Stimulated activated naive B cell treated with anti-CD40 and anti-IgM and Interleukin-4, amounts not matched to agents 10 μg/mL and 1 μg/mL and 100 μg/mL, for 72 hours (primary cell): ENCODE results near the gene KDELR1.
"Not testable (repeated sequence)": the region's sequence is repeated elsewhere in the genome, so short reads cannot be mapped to it uniquely, and the experiment has no call there.

Experiments
- ATAC-seq, 2 donors: fragments of 150-1000 bp; cut with Tn5 transposase; replicated peaks; 2 replicates each; pipeline ENCODE4 v1.10.0; 2021; ENCODE audit warnings: moderate library complexity in 1 of 2
- DNase-seq: peaks from one replicate; pipeline ENCODE4 v3.0.0; 2021
- H3K27ac Mint-ChIP-seq: one replicate; pipeline ENCODE4 v1.8.0; 2022; ENCODE audit warnings: mild to moderate bottlenecking, mixed read lengths
- H3K27me3 Mint-ChIP-seq, 2 donors: one replicate each; pipeline ENCODE4 v1.8.0; 2022; ENCODE audit warnings: mixed read lengths in 2 of 2
- H3K36me3 Mint-ChIP-seq, 2 donors: one replicate each; pipeline ENCODE4 v1.8.0; 2022; ENCODE audit warnings: mixed read lengths in 2 of 2, mild to moderate bottlenecking in 1 of 2
- H3K4me1 Mint-ChIP-seq, 2 donors: one replicate each; pipeline ENCODE4 v1.8.0; 2022; ENCODE audit warnings: mixed read lengths in 2 of 2, mild to moderate bottlenecking in 1 of 2
- H3K4me3 Mint-ChIP-seq, 2 donors: one replicate each; pipeline ENCODE4 v1.8.0; 2022; ENCODE audit warnings: mild to moderate bottlenecking in 2 of 2, mixed read lengths in 2 of 2, moderate library complexity in 1 of 2
- H3K9me3 Mint-ChIP-seq, 2 donors: one replicate each; pipeline ENCODE4 v1.8.0; 2022; ENCODE audit warnings: mixed read lengths in 2 of 2, mild to moderate bottlenecking in 1 of 2

The KDELR1 gene

DNA sequence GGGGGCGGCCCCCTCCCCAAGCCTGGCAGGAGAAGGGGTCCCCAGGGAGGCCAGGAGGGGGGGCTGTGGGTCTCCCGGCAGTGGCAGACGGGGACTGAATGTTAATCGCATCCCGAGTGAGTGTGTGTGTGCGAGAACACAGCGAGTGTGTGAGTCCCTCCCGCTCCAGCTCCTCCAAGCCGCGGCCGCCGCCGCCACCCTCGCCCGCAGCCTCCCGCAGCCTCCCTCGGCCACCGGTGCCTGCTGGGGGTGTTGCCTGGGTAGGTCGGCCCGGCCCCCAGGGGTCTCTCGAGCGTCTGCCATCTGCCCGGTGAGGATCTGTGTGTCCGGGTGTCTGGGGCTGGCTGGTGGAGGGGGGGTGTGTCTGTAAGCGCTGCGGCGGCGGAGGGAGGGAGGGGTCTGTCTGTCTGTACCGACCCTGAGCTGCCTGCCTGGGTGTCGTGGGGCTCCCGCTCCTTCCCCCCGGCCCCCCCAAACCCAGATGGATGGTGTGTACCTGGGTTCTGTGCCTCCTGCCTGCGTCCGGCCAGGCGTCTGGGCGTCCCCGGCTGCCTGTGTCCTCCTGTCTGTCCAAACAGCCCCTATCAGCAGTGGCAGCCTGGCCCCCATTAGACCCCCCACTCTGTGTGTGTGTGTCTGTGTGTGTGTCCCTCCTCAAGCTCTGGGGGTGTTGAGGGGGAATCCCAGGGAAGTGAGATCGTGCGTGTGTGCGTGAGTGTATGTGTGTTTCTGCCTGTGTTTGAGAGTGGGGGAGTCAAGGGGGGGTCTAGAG is 2.4 kb upstream of the KDELR1 start, which contains the start of gene GRIN2D:
Gene GRIN2D (plus strand): TSS at position 110 of the 772 bp plus-strand sequence. CDS start 4,725 bp downstream, outside the sequence.
- Mint-ChIP-seq H3K4me3 (peak within 1 kb of the TSS; percentile 65 to 99), H3K27ac (peak within 1 kb of the TSS; percentile 59), H3K36me3 (peaks cover 5 to 8% of the 10 kb centered on the region in 2 donors), H3K4me1 (peaks cover 44 to 64% of the 10 kb centered on the region in 2 donors), H3K27me3 (peaks cover 46 to 47% of the 10 kb centered on the region in 2 donors), H3K9me3 (peaks cover 0 to under 1% of the 10 kb centered on the region in 2 donors)
- ATAC-seq (no peak), DNase-seq (no peak)

DNA sequence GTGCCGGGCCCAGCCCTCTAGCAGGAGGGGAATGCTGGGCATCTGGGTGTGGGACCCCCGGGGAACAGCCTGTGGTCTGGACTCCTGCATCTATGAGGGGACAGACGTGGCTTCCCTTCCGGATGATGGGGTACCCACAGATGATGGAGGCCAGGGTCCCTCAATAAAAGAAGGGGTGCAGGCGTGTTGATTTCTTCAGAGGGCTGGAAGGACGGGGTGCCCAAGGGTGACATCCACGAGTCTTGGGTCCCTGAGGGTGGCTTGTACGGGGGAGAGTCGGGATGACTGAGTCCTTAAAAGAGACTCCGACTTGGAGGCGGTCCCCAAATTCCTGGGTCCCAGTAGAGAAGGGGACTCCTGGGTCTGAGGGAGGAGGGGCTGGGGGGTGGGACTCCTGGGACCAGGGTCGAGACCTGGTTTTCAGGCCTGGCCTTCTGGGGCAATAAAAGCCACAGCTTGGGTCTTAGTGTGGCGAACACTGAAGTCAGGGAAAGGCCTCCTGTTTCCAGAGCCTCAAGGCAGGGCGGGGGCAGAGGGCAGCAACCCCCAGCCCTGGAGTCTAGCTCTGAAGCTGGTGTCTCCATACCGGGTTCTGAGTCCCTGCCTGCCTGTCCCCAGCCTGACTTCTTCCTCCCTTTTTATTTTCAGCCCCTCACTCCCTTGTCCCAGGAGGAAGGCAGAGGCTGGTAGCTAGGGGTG is 1.7 kb upstream of the KDELR1 start:
- peaks cover 43 to 44% of the 10 kb centered on the region in 2 donors for H3K27me3 Mint-ChIP-seq
- H3K4me3 Mint-ChIP-seq = peak overlapping the region; percentile 37 to 78
- DNase-seq (no peak), ATAC-seq (no peak)
- peaks cover 43 to 65% of the 10 kb centered on the region in 2 donors for H3K4me1 Mint-ChIP-seq
- H3K9me3 Mint-ChIP-seq = no peaks in the 10 kb centered on the region
- no peak overlapping the region for H3K27ac Mint-ChIP-seq
- H3K36me3 Mint-ChIP-seq = peaks cover 11 to 16% of the 10 kb centered on the region in 2 donors

DNA sequence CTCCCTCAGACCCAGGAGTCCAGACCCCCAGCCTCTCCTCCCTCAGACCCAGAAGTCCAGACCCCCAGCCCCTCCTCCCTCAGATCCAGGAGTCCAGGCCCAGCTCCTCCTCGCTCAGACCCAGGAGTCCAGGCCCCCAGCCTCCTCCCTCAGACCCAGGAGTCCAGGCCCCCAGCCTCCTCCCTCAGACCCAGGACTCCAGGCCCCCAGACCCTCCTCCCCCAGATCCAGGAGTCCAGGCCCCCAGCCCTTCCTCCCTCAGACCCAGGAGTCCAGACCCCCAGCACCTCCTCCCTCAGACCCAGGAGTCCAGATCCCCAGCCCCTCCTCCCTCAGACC is 624 bp upstream of the KDELR1 start:
- not testable (repeated sequence) for DNase-seq, ATAC-seq, H3K9me3 Mint-ChIP-seq
- H3K4me3 Mint-ChIP-seq = peak overlapping the region; percentile 93 to 99
- H3K27me3 Mint-ChIP-seq = peaks cover 33% of the 10 kb centered on the region in 2 donors
- peaks cover 33 to 55% of the 10 kb centered on the region in 2 donors for H3K4me1 Mint-ChIP-seq
- H3K27ac Mint-ChIP-seq = peak overlapping the region; percentile 94
- H3K36me3 Mint-ChIP-seq = peaks cover 10 to 16% of the 10 kb centered on the region in 2 donors

DNA sequence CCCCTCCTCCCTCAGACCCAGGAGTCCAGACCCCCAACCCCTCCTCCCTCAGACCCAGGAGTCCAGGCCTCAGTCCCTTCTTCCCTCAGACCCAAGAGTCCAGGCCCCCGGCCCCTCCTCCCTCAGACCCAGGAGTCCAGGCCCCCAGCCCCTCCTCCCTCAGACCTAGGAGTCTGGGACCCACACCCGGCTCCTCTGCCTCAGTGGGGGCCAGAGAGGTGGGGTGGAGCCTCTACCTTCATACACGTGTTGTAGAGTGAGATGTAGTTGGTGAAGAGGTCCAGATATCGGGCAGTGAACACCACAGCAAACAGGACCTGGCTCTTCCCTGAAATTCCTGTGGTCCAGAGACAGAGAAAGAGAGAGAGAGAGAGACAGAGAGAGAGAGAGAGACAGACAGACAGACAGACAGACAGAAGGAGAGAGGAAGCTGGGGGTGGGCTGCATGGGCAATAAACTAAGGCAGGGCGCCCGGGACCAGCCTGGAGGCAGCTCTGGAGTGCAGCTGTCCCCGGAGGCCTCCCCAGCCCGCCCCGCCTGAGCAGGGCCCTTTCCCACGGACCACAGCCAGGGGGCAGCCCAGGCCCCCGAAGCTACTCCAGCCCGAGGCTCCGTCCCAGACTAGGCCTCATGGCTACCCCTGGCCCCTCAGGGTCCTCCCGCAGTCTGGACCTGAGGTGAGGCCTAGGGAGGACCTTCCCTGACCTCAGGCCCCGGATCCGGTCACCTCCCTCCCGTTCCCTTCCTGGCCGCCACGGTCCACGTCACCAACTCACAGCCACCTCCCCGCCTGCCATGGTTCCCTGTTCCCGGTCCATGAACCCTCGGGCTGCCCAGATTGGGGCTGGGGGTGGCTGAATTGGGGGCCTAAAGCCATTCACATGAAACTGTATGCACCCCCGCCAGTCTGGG is 907 bp downstream of the KDELR1 start:
- peak overlapping the region; percentile 93 to 99 for H3K4me3 Mint-ChIP-seq
- H3K27me3 Mint-ChIP-seq = peaks cover 19 to 21% of the 10 kb centered on the region in 2 donors
- H3K27ac Mint-ChIP-seq = peak overlapping the region; percentile 94
- peaks cover 26 to 45% of the 10 kb centered on the region in 2 donors for H3K4me1 Mint-ChIP-seq
- no peak for DNase-seq
- peak; percentile 71 to 74 for ATAC-seq
- peaks cover 15 to 21% of the 10 kb centered on the region in 2 donors for H3K36me3 Mint-ChIP-seq
- no peaks in the 10 kb centered on the region for H3K9me3 Mint-ChIP-seq

DNA sequence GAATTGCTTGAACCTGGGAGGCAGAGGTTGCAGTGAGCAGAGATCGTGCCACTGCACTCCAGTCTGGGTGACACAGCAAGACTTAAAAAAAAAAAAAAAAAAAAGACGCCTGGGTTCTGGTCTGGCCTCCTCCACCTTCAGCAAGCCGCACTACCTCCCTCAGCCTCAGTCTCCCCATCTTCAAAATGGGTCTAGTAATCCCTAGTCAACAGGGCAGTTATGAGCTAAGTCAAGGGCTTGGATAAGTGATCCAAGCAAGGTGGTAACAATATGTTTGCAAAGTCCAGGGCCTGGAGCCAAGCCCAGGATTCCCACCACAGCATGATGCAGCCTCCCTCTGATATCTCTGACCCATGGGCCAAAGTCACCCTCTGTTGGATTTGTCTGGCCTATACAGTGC is 4.4 kb downstream of the KDELR1 start:
- DNase-seq = no peak
- Mint-ChIP-seq H3K4me1 (peaks cover 8 to 23% of the 10 kb centered on the region in 2 donors), H3K27me3 (no peaks in the 10 kb centered on the region), H3K36me3 (peaks cover 26 to 46% of the 10 kb centered on the region in 2 donors), H3K4me3 (no peak overlapping the region), H3K27ac (no peak overlapping the region), H3K9me3 (no peaks in the 10 kb centered on the region)
- ATAC-seq = no peak

DNA sequence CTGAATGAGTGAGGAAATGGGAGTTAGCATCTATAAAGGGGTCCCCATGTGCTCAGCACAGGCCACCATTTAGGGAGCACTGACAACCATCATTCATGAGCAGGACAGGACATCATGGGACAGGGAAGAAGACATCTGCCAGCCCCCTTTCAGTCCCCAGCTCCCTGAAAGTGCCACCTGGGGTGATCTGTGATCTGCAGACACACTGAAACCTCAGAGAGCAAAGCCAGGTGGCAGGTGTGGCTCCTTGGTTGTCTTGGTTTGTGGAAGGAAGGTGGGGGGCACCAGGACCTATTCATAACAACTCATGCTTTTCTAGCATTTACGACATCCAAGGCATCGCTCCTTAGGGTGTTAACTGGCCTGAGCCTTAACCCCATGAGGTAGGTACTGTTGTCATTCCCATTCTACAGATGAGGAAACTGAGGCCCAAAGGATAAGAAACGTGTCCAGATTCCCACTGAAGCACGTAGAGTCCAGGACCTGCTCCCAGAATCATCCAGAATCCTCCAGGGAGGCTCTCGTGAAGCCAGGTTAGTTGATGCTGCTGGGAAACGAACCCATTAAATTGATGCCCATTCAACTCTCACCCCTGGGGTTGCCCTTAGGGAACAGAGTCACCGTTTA is 5.8 kb downstream of the KDELR1 start:
- H3K9me3 Mint-ChIP-seq = no peaks in the 10 kb centered on the region
- peaks cover 2 to 17% of the 10 kb centered on the region in 2 donors for H3K4me1 Mint-ChIP-seq

DNA sequence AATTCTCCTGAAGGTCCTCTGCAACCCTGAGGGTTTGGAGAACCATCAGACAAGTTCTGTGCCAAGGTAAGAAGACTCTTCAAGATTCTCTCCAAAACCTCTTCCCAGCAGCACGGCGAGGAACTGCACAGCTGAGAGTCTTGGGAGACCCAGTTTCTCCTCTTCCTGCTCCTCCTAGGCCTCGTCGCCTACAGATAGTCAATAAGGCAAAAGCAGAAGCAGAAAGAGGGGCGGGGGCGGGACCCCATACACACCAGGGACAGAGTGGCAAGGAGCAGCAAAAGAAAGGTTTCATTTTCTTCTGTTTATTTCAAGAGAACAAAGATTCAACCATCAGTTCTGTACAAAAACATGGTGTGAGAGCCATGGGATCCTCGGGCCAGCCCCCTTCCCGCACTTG is 9.1 kb downstream of the KDELR1 start:
- no peak for ATAC-seq
- Mint-ChIP-seq H3K9me3 (no peaks in the 10 kb centered on the region), H3K27ac (peak overlapping the region; percentile 25), H3K4me1 (peaks cover 0 to 4% of the 10 kb centered on the region in 2 donors), H3K36me3 (peaks cover 20 to 38% of the 10 kb centered on the region in 2 donors), H3K27me3 (no peaks in the 10 kb centered on the region), H3K4me3 (no peak overlapping the region)
- no peak for DNase-seq

More for the DNA sequence above, 5.8 kb downstream of the KDELR1 start:
- Mint-ChIP-seq H3K36me3 (peaks cover 28 to 52% of the 10 kb centered on the region in 2 donors), H3K4me3 (no peak overlapping the region), H3K27ac (no peak overlapping the region), H3K27me3 (no peaks in the 10 kb centered on the region)
- no peak for ATAC-seq
- no peak for DNase-seq

DNA sequence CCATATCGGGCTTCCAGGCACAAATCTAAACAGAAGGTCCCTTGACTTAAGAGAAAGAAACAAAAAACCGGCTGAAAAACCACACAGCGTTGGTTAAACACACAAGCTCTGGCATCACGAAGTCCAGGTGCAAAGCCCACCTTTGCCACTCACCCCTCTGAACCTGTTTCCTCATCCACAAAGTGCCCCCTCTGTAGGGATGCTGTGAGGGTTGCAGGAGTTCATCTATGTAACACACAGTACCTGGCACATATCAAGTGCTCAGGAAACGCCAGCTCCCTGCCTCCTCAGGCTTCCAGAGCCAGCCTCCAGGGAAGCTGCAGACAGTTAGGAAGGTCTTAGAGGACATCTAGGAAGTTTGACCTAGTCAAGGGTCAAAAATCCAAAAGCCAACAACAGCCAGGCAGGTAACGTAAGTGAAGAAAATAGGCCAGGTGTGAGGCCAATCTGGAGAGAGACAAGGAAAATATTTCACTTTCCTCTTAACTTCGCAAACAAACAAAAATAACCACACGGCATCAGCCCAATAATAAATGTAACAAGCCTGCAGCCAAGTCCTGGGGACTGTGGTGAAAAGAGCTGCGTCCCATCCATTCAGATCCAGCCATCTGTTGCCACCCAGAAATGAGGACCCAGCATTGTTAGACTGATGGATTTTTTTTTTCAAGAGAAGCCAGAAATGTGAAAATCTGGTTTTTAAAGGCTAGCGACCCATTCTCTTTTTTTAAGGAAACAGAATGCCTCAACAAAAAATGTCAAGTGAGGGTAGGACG is 10.0 kb downstream of the KDELR1 start:
- ATAC-seq = no peak
- no peak for DNase-seq
- no peak overlapping the region for H3K4me3 Mint-ChIP-seq
- peaks cover 20 to 34% of the 10 kb centered on the region in 2 donors for H3K36me3 Mint-ChIP-seq
- H3K27me3 Mint-ChIP-seq = no peaks in the 10 kb centered on the region
- H3K4me1 Mint-ChIP-seq = peaks cover 0 to 4% of the 10 kb centered on the region in 2 donors
- no peaks in the 10 kb centered on the region for H3K9me3 Mint-ChIP-seq
- H3K27ac Mint-ChIP-seq = no peak overlapping the region

DNA sequence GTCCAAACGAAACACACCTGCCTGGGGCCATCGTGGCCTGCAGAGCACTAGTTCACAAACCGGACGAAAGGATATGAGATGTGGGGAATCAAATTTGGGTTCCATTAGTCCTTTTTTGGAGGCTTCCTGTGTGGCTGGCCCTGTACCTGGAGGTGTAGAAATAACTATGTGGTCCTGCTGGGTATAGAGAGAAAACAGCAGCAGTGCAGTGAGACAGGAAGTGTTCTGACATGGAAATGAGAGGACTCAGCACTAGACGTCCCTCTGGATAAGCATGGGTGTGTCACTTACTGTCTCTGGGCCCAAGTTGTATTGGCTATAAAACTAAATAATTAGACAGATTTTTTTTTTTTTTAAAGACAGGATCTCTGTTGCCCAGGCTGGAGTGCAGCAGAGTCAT is 12.3 kb downstream of the KDELR1 start:
- no peak overlapping the region for H3K4me3 Mint-ChIP-seq
- DNase-seq (no peak), ATAC-seq (no peak)
- peaks cover 0 to 4% of the 10 kb centered on the region in 2 donors for H3K4me1 Mint-ChIP-seq
- no peak overlapping the region for H3K27ac Mint-ChIP-seq
- H3K36me3 Mint-ChIP-seq = peaks cover 9 to 21% of the 10 kb centered on the region in 2 donors
- H3K27me3 Mint-ChIP-seq = no peaks in the 10 kb centered on the region
- no peaks in the 10 kb centered on the region for H3K9me3 Mint-ChIP-seq

DNA sequence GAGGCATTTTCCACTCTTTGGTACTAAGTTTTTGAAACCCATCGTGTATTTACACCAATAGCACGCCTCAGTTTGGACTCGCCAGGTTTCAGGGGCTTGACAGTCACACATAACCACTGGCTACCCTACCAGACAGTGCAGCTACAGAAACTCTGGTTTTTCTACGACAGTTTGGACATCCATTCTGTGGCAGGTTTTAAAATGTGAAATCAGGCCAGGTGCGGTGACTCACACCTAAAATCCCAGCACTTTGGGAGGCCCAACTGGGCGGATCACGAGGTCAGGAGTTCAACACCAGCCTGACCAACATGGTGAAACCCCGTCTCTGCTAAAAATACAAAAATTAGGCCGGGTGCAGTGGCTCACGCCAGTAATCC is 13.2 kb downstream of the KDELR1 start:
- peaks cover 0 to 4% of the 10 kb centered on the region in 2 donors for H3K4me1 Mint-ChIP-seq

DNA sequence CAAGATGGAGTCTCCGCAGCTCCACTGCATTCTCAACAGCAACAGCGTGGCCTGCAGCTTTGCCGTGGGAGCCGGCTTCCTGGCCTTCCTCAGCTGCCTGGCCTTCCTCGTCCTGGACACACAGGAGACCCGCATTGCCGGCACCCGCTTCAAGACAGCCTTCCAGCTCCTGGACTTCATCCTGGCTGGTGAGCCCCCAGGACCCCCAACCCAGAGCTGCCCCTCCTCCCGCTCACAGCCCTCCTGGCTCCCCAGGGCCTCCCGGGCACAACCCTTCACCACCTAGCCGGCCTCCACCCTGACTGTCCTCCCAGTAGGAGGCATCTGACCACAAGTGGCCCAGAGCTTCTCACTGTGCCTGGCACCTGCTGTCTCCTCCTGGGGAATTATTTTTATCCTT is 17.8 kb downstream of the KDELR1 start:
- Mint-ChIP-seq H3K4me3 (no peak overlapping the region), H3K9me3 (no peaks in the 10 kb centered on the region), H3K4me1 (no peaks in the 10 kb centered on the region), H3K36me3 (no peaks in the 10 kb centered on the region), H3K27me3 (peaks cover 6 to 11% of the 10 kb centered on the region in 2 donors), H3K27ac (no peak overlapping the region)
- no peak for DNase-seq
- ATAC-seq = no peak

More for the DNA sequence above, 13.2 kb downstream of the KDELR1 start:
- H3K4me3 Mint-ChIP-seq = no peak overlapping the region
- ATAC-seq = no peak
- H3K9me3 Mint-ChIP-seq = no peaks in the 10 kb centered on the region
- peaks cover 2 to 5% of the 10 kb centered on the region in 2 donors for H3K27me3 Mint-ChIP-seq
- no peak overlapping the region for H3K27ac Mint-ChIP-seq
- no peak for DNase-seq
- H3K36me3 Mint-ChIP-seq = peaks cover 3 to 14% of the 10 kb centered on the region in 2 donors

DNA sequence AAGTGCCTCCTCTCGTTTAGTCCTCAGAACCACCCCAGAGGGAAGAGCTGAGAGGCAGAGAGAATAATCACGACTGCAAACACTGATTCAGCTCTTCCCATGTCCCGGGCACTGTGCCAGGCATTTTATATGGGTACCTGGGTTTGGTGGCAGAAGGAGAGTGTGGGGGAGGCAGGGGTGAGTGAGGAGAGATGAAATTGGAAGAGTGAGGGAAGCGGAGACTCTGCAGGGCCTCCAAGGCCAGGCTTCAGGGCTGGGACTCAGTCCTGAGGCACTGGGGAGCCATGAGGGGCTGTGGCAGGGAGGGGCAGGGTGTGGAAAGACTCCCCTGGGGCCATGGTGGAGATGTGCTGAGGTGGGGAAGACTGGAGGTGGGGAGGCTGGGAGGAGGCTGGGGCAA is 18.4 kb downstream of the KDELR1 start:
- no peak for ATAC-seq
- Mint-ChIP-seq H3K4me3 (no peak overlapping the region), H3K9me3 (no peaks in the 10 kb centered on the region), H3K4me1 (no peaks in the 10 kb centered on the region), H3K36me3 (no peaks in the 10 kb centered on the region), H3K27ac (peak overlapping the region; percentile 66), H3K27me3 (peaks cover 6 to 11% of the 10 kb centered on the region in 2 donors)
- no peak for DNase-seq

DNA sequence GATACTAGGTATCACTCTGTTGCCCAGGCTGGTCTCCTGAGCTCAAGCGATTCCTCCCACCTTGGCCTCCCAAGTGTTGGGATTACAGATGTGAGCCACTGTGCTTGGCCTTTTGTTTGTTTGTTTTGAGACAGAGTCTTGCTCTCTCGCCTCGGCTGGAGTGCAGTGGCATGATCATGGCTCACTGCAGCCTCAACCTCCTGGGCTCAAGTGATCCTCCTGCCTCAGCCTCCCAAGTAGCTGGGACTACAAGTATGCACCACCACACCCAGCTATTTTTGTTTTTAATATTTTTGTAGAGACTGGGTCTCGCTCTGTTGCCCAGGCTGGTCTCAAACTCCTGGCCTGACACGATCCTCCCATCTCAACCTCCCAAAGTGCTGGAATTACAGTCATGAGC is 19.6 kb downstream of the KDELR1 start:
- H3K4me3 Mint-ChIP-seq, H3K36me3 Mint-ChIP-seq, H3K27ac Mint-ChIP-seq, ATAC-seq, DNase-seq, H3K9me3 Mint-ChIP-seq, H3K4me1 Mint-ChIP-seq: not testable (repeated sequence)
- peaks cover 6 to 11% of the 10 kb centered on the region in 2 donors for H3K27me3 Mint-ChIP-seq
